Activated T-cell treated with anti-CD3 and anti-CD28 coated beads, Interleukin-2, amount 50 U/mL, for 4 hours (primary cell): Measurements from ENCODE around the gene CMTM3. TPM values are rescaled to one million over a fixed set of nuclear protein-coding genes. Genes with fewer than 3 reads are reported as not detected.
"Not testable (repeated sequence)": the region's sequence is repeated elsewhere in the genome, so short reads cannot be mapped to it uniquely, and the experiment has no call there.

Experiments used
- ATAC-seq, 2 donors: fragments of 200-7000 bp; cut with Tn5 transposase; one replicate each; pipeline ENCODE4 v1.10.0; 2021
- DNase-seq: peaks from one replicate; pipeline ENCODE4 v3.0.0-alpha.2; 2020
- H3K27me3 Mint-ChIP-seq: one replicate; pipeline ENCODE4 v1.8.0; 2021; ENCODE audit warnings: low read depth, mixed read lengths
- H3K36me3 Mint-ChIP-seq: one replicate; pipeline ENCODE4 v1.8.0; 2022; ENCODE audit warnings: mixed read lengths; ENCODE audit not compliant: insufficient read depth
- H3K4me1 Mint-ChIP-seq: one replicate; pipeline ENCODE4 v1.8.0; 2021; ENCODE audit warnings: low read depth, mixed read lengths
- H3K4me3 Mint-ChIP-seq: one replicate; pipeline ENCODE4 v1.8.0; 2021; ENCODE audit warnings: mild to moderate bottlenecking, moderate library complexity, mixed read lengths
- H3K9me3 Mint-ChIP-seq: one replicate; pipeline ENCODE4 v1.8.0; 2021; ENCODE audit warnings: mixed read lengths
- total RNA-seq, 3 donors: library from RNA; stranded (reverse); gene quantifications; one replicate each; pipeline ENCODE4 v1.2.1, GENCODE V29; 2021

CMTM3 gene
- total RNA-seq, 3 donors from 2014 or later = 49.3 to 53.0 (median 51.4) TPM

DNA sequence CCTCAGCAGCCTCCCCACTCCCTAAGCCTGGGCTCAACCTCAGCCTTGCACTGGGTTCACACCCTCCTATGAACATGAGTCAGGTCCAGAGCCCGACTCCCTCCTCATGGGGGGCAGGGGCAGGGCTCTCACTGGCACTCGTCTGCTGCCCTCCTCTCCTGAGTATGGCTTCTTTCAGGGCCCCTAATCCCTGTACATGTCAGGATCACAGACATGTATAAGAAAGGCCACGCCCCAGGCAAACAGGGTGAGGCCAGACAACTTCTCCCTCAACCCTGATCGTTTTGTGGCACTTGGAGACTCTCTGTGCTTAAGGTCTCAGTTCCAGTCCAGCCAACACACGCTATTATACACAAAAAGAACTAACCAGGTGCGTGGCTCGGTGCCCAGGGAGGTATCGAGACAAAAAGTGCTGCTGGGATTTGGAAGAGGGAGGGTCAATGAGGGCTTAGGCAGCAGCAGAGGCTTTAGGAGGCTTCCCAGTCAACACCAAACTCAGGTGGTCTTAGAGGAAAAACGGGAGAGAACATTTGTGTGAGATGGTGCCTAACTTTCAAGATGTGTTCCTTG lies 45.2 kb downstream of the CMTM3 start:
- no peaks in the 10 kb centered on the region for H3K9me3 Mint-ChIP-seq
- no peaks in the 10 kb centered on the region for H3K36me3 Mint-ChIP-seq
- H3K4me3 Mint-ChIP-seq = no peak overlapping the region
- DNase-seq = no peak
- H3K4me1 Mint-ChIP-seq = peaks cover 9% of the 10 kb centered on the region
- H3K27me3 Mint-ChIP-seq = no peaks in the 10 kb centered on the region
- ATAC-seq = no peak

DNA sequence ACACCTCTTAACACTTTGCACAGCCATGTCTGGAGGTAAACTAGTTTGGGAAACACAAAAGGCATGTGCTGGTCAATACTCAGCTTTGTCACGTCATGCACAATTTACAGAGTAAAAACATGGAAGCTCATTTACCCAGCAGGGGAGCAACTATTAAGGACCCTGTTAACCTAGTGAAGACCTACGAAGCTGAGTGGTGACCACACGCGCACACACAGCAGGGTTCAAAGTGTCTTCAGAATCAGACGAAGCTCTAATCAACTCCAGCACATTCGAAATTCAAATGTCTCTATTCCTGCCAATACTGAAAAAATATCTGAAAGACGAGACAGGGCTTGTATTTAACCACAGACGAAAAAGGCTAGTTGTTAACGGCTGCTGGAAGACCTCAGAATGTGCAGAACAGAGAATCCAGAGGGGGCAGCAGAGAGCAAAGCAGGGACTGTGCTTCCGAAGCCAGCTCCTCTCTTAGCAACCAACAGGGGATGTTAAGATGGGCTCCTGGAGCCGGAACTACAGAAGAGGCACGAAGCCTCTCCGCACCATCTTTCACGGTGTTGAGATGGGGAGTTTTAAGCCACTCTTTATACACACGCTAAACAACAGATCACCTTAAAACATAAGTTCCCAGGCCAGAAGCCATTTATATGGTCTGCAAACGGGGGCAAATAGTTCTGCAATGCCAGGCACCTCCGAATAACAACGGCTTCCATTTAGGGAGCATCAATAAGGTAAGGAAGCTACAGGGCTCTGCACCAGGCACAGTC lies 46.4 kb downstream of the CMTM3 start:
- Mint-ChIP-seq H3K4me3 (peak overlapping the region; percentile 70), H3K4me1 (peaks cover 9% of the 10 kb centered on the region), H3K27me3 (no peaks in the 10 kb centered on the region), H3K36me3 (no peaks in the 10 kb centered on the region), H3K9me3 (no peaks in the 10 kb centered on the region)
- ATAC-seq (peak; percentile 99 to 100), DNase-seq (peak; percentile 66)

DNA sequence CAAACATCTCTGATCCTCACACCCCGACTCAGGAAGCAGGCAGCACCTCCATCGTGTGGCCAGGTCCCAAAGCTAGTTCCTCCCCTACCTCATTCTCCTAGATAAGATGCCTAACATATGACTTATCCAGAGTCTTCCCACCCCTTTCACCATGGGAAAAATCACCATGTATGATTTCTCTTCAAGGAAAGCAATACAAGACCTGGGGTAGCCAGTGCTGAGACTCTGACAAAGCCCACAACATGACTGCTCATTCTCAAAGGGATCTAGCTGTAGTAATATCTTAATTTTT lies 46.9 kb downstream of the CMTM3 start:
- H3K4me3 Mint-ChIP-seq = peak overlapping the region; percentile 70
- ATAC-seq (no peak), DNase-seq (no peak)
- H3K4me1 Mint-ChIP-seq = peaks cover 9% of the 10 kb centered on the region
- H3K9me3 Mint-ChIP-seq = no peaks in the 10 kb centered on the region
- no peaks in the 10 kb centered on the region for H3K36me3 Mint-ChIP-seq
- no peaks in the 10 kb centered on the region for H3K27me3 Mint-ChIP-seq

GRCh38 chr16:66651965-66652364 lies 47.5 kb downstream of the CMTM3 start:
- DNase-seq = no peak
- ATAC-seq = no peak
- Mint-ChIP-seq H3K4me3 (no peak overlapping the region), H3K9me3 (no peaks in the 10 kb centered on the region), H3K36me3 (no peaks in the 10 kb centered on the region), H3K4me1 (peaks cover 9% of the 10 kb centered on the region), H3K27me3 (no peaks in the 10 kb centered on the region)

DNA sequence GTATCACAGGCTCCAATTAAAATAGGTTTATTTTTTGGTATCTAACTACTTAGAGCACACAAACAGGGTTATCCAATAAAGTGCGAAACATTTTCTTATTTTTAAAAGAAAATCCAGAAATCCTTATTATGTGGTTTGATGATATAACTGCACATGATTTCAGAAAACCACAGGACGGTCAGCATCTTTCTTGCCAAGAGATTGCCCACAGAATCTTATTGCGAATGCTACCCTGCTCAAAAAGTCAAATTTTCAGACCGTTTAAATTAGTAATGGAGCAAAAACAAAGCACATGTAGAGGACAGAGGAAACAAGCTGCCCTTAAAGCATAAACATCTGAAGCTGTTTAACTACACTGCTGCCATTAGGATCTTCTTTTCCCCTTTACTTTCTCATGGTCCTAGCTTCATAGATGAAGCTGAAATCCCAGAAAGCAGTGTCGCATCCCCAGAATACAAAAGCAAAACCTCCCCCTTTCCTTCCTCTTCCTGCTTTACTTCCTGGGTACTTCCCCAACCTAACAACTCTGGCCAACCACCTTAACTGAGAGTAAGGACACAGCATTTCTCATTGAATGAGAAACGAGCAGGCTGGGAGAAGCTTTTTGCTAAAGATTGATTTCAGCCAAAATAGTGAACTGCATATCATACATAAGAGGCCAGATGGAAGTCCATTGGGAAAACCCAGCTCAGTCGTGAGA lies 48.3 kb downstream of the CMTM3 start:
- Mint-ChIP-seq H3K4me3 (no peak overlapping the region), H3K36me3 (no peaks in the 10 kb centered on the region), H3K4me1 (peaks cover 9% of the 10 kb centered on the region), H3K27me3 (no peaks in the 10 kb centered on the region), H3K9me3 (no peaks in the 10 kb centered on the region)
- ATAC-seq (no peak), DNase-seq (no peak)

GRCh38 chr16:66653581-66654350 lies 49.3 kb downstream of the CMTM3 start:
- Mint-ChIP-seq H3K4me1 (peaks cover 9% of the 10 kb centered on the region), H3K9me3 (no peaks in the 10 kb centered on the region), H3K4me3 (no peak overlapping the region), H3K27me3 (no peaks in the 10 kb centered on the region), H3K36me3 (no peaks in the 10 kb centered on the region)
- no peak for DNase-seq
- no peak for ATAC-seq

GRCh38 chr16:66656547-66656946 lies 52.0 kb downstream of the CMTM3 start:
- Mint-ChIP-seq H3K27me3 (peaks cover 2% of the 10 kb centered on the region), H3K9me3 (no peaks in the 10 kb centered on the region), H3K36me3 (no peaks in the 10 kb centered on the region), H3K4me3 (no peak overlapping the region), H3K4me1 (peaks cover 3% of the 10 kb centered on the region)
- no peak for ATAC-seq
- DNase-seq = no peak

- H3K9me3 Mint-ChIP-seq = no peaks in the 10 kb centered on the region
- H3K4me1 Mint-ChIP-seq = peaks cover 3% of the 10 kb centered on the region
- ATAC-seq (no peak), DNase-seq (no peak)
- peaks cover 2% of the 10 kb centered on the region for H3K27me3 Mint-ChIP-seq
- H3K36me3 Mint-ChIP-seq = no peaks in the 10 kb centered on the region
- H3K4me3 Mint-ChIP-seq = no peak overlapping the region
These were observed 53.8 kb downstream of the CMTM3 start for GRCh38 chr16:66658143-66658859.

- Mint-ChIP-seq H3K4me3 (no peak overlapping the region), H3K4me1 (peaks cover 3% of the 10 kb centered on the region), H3K27me3 (peaks cover 2% of the 10 kb centered on the region), H3K36me3 (no peaks in the 10 kb centered on the region), H3K9me3 (no peaks in the 10 kb centered on the region)
- DNase-seq (no peak), ATAC-seq (no peak)
These were observed 54.3 kb downstream of the CMTM3 start for GRCh38 chr16:66658860-66659190.

- H3K27me3 Mint-ChIP-seq = peaks cover 2% of the 10 kb centered on the region
- H3K4me1 Mint-ChIP-seq = peaks cover 3% of the 10 kb centered on the region
- H3K36me3 Mint-ChIP-seq = no peaks in the 10 kb centered on the region
- DNase-seq (no peak), ATAC-seq (no peak)
- no peak overlapping the region for H3K4me3 Mint-ChIP-seq
- no peaks in the 10 kb centered on the region for H3K9me3 Mint-ChIP-seq
These were observed 56.1 kb downstream of the CMTM3 start for GRCh38 chr16:66660422-66661209.

- Mint-ChIP-seq H3K9me3 (no peaks in the 10 kb centered on the region), H3K4me3 (no peak overlapping the region), H3K36me3 (no peaks in the 10 kb centered on the region), H3K4me1 (peaks cover 3% of the 10 kb centered on the region), H3K27me3 (peaks cover 2% of the 10 kb centered on the region)
- DNase-seq (no peak), ATAC-seq (no peak)
These were observed 56.7 kb downstream of the CMTM3 start for GRCh38 chr16:66661210-66661560.

GRCh38 chr16:66661671-66662346 lies 57.3 kb downstream of the CMTM3 start:
- H3K27me3 Mint-ChIP-seq, H3K4me1 Mint-ChIP-seq, H3K36me3 Mint-ChIP-seq, H3K9me3 Mint-ChIP-seq, ATAC-seq, DNase-seq, H3K4me3 Mint-ChIP-seq: not testable (repeated sequence)

DNA sequence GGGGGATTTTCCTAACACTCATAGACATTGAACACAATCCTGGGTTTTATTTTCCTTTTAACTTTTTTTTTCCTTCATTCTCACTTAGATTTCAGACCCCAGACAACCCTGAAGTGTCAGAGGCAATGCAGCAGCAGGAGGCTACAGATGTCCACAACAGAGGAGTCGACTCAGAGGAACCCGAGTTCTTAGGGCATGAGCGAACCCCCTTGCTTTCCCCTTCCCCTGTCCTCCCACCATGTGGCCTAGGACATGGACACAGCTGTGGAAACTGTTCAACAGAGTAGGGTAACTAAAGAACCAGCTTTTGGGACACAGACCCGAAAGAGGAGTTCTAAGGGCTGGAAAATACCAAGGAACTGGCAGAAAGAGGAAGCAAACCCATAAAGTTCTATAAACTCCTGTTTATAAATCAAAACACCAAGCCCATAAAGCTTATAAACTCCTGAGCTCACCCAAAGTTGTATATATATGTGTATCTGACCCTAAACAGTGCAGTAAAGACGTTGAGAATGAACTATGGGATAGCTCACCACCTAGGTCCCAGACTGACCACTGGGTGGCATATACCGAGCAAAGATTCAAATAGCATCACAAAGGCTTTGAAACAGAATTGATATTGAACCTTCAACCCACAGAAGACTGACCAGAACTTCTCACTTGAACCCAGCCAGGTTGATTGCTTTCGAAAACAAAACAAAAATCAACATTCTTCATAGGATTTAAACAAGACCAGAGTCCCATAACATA lies 58.1 kb downstream of the CMTM3 start:
- Mint-ChIP-seq H3K27me3 (peaks cover 2% of the 10 kb centered on the region), H3K4me3 (no peak overlapping the region), H3K36me3 (no peaks in the 10 kb centered on the region)

More for the DNA sequence above, 58.1 kb downstream of the CMTM3 start:
- ATAC-seq = no peak
- no peak for DNase-seq
- H3K9me3 Mint-ChIP-seq = no peaks in the 10 kb centered on the region
- peaks cover 3% of the 10 kb centered on the region for H3K4me1 Mint-ChIP-seq
